Hepatocyte (in vitro differentiated cells): Measurements from ENCODE around the gene RBM5. TPM values are rescaled to one million over a fixed set of nuclear protein-coding genes. Genes with fewer than 3 reads are reported as not detected.

Experiments
- DNase-seq: peaks from one replicate; pipeline ENCODE4 v3.0.0-alpha.2; 2016; ENCODE audit warnings: low spot score
- H2AFZ ChIP-seq: fragments of 200-600 bp; sonication (generic); 2 replicates; pipeline ENCODE4 v1.6.0; 2016; ENCODE audit warnings: antibody characterized with exemption, mild to moderate bottlenecking
- H3K27ac ChIP-seq: fragments of 200-600 bp; sonication (generic); 2 replicates; pipeline ENCODE4 v1.5.1; 2016; ENCODE audit warnings: mild to moderate bottlenecking
- H3K27me3 ChIP-seq: fragments of 200-600 bp; sonication (generic); 2 replicates; pipeline ENCODE4 v1.6.1; 2016
- H3K36me3 ChIP-seq: fragments of 200-600 bp; sonication (generic); replicated peaks from 2 replicates; pipeline ENCODE4 v1.5.1; 2016; ENCODE audit warnings: low read depth; ENCODE audit not compliant: insufficient read depth
- H3K4me1 ChIP-seq: fragments of 200-600 bp; sonication (generic); 2 replicates; pipeline ENCODE4 v1.5.1; 2016; ENCODE audit warnings: mild to moderate bottlenecking, moderate library complexity; ENCODE audit not compliant: insufficient read depth
- H3K4me2 ChIP-seq: fragments of 200-600 bp; sonication (generic); 2 replicates; pipeline ENCODE4 v1.6.0; 2016
- H3K4me3 ChIP-seq: fragments of 200-600 bp; sonication (generic); 2 replicates; pipeline ENCODE4 v1.5.1; 2016; ENCODE audit warnings: mild to moderate bottlenecking
- H3K79me2 ChIP-seq: fragments of 200-600 bp; sonication (generic); 2 replicates; pipeline ENCODE4 v1.6.0; 2017; ENCODE audit warnings: mild to moderate bottlenecking
- H3K9me2 ChIP-seq: fragments of 200-600 bp; sonication (generic); replicated peaks from 2 replicates; pipeline ENCODE4 v1.6.0; 2017; ENCODE audit warnings: mild to moderate bottlenecking; ENCODE audit not compliant: insufficient read depth
- H3K9me3 ChIP-seq: fragments of 200-600 bp; sonication (generic); 2 replicates; pipeline ENCODE4 v1.5.1; 2016; ENCODE audit warnings: low read depth, mild to moderate bottlenecking
- H4K20me1 ChIP-seq: fragments of 200-600 bp; sonication (generic); 2 replicates; pipeline ENCODE4 v1.6.0; 2016; ENCODE audit warnings: mild to moderate bottlenecking; ENCODE audit not compliant: insufficient read depth, poor library complexity, severe bottlenecking
- EZH2 ChIP-seq: fragments of 200-600 bp; sonication (generic); IDR thresholded peaks from 2 replicates; pipeline ENCODE4 v1.6.1; 2016; ENCODE audit warnings: antibody characterized with exemption, mild to moderate bottlenecking, borderline replicate concordance
- EZH2phosphoT487 ChIP-seq: fragments of 200-600 bp; sonication (generic); IDR thresholded peaks from one replicate; pipeline ENCODE4 v1.6.1; 2018; ENCODE audit warnings: antibody characterized with exemption, mild to moderate bottlenecking, low read depth, moderate library complexity; ENCODE audit not compliant: unreplicated experiment, severe bottlenecking
- WGBS: methylation state at CpG from one replicate; pipeline ENCODE4 v1.1.6; 2016; ENCODE audit warnings: low lambda C conversion rate; ENCODE audit errors: missing lambda C conversion rate; 5-methylcytosine and 5-hydroxymethylcytosine counted together
- polyA plus RNA-seq: library from polyadenylated mRNA; unstranded; fragments of >200 nt; fragmentation: Nextera tagmentation; extraction: Ambion mirVana; gene quantifications from 2 replicates; pipeline ENCODE4 v1.2.1, GENCODE V29; 2016
- total RNA-seq: library from RNA; depleted of rRNA; stranded (reverse); fragments of >200 nt; gene quantifications from 2 replicates; pipeline ENCODE4 v1.2.3, GENCODE V29; 2014
- TF ChIP-seq, protein P1 (sequence below): fragments of 200-600 bp; sonication (generic); IDR thresholded peaks from 2 replicates; pipeline ENCODE4 v1.5.1; 2016; ENCODE audit warnings: antibody characterized with exemption, mild to moderate bottlenecking; ENCODE audit not compliant: poor library complexity

RBM5 gene
- total and polyA plus RNA-seq, 2 experiments from 2014 or later: 64.3 to 147 TPM

DNA sequence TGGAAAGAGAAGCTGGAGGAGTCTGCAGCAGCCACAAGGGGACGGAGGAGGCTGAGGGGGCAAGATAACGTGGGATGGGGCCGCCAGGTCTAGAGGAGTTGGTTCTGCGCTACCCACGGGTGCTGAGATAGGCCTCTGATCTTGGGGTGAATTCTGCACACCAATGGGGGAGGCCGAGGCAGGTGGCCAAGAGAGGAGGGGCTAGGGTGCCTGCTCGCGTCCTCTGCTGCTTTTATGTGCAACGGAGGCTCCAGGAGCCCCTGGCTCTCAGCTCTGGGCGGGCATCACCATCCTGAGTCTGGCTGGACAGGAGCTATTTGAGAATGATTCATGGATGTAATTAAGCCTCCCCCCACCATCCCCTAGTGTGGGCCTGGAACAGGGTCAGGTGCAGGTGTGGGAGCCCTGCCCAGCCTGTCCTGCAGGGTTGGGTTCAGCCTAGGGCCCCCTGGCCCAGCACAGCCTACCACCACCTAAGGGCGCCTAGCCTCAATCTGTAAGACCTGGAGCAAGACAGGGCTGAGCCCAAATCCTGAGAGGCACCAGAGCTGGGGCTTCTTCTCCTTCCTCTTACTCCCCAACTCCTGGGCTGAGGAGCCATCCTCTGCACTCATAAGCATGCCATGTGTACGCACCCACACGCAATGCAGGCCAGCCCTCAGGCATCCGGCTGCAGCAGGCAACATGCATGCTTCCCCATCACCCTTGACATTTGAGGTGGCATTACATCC is 34.1 kb downstream of the RBM5 start:
- H3K4me2 ChIP-seq: no peak overlapping the region
- 89% methylated on average over 14 of the region's 14 CpGs for WGBS
- H3K27ac ChIP-seq: no peak overlapping the region
- TF ChIP-seq EZH2phosphoT487 (no peak), EZH2 (no peak)
- TF ChIP-seq, protein P1, sequence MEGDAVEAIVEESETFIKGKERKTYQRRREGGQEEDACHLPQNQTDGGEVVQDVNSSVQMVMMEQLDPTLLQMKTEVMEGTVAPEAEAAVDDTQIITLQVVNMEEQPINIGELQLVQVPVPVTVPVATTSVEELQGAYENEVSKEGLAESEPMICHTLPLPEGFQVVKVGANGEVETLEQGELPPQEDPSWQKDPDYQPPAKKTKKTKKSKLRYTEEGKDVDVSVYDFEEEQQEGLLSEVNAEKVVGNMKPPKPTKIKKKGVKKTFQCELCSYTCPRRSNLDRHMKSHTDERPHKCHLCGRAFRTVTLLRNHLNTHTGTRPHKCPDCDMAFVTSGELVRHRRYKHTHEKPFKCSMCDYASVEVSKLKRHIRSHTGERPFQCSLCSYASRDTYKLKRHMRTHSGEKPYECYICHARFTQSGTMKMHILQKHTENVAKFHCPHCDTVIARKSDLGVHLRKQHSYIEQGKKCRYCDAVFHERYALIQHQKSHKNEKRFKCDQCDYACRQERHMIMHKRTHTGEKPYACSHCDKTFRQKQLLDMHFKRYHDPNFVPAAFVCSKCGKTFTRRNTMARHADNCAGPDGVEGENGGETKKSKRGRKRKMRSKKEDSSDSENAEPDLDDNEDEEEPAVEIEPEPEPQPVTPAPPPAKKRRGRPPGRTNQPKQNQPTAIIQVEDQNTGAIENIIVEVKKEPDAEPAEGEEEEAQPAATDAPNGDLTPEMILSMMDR: no peak
- no peaks in the 10 kb centered on the region for H3K79me2 ChIP-seq
- H3K4me3 ChIP-seq: no peak overlapping the region
- peaks cover 22% of the 10 kb centered on the region for H4K20me1 ChIP-seq
- no peaks in the 10 kb centered on the region for H3K9me3 ChIP-seq
- H3K27me3 ChIP-seq: no peaks in the 10 kb centered on the region
- DNase-seq: no peak
- H3K36me3 ChIP-seq: no peaks in the 10 kb centered on the region
- H3K4me1 ChIP-seq: peaks cover 52% of the 10 kb centered on the region
- H2AFZ ChIP-seq: no peak overlapping the region
- no peaks in the 10 kb centered on the region for H3K9me2 ChIP-seq

DNA sequence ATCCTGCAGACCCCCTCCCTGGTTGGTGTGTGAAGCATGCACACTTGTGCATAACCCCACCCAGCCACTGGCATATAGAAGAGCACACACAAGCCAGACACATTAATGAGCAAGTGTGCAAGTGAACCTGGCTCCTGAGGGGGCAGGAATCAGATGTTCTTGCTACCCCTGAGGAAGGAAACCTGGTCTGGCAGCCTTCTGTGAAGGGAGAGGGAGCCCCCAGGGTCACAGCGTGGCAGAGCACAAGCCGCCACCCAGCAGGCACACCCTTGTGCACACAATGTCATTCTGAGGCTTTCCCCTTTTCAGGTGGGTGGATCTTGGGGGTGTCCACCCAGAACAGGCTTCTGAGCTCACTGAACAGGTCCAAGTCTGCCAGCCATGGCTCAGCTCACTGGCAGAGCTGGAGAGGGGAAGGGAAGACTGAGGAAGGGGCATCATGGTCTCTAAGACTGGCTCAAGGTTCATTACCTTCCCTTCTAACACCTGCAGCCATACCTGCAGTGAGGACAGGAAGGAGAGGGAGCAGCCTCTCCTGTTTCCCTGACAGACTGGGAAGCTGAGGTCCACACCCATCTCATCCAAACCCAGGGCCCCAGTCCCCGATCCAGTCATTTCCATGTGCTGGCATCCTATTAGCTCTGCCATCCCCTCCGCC is 34.8 kb downstream of the RBM5 start:
- Histone ChIP-seq H3K4me1 (peaks cover 52% of the 10 kb centered on the region), H3K9me3 (no peaks in the 10 kb centered on the region), H3K79me2 (no peaks in the 10 kb centered on the region), H3K4me3 (no peak overlapping the region), H3K36me3 (no peaks in the 10 kb centered on the region), H3K27ac (peak overlapping the region; percentile 56), H3K27me3 (no peaks in the 10 kb centered on the region), H2AFZ (no peak overlapping the region), H4K20me1 (peaks cover 20% of the 10 kb centered on the region), H3K9me2 (no peaks in the 10 kb centered on the region), H3K4me2 (peak overlapping the region; percentile 54)
- no peak for TF ChIP-seq EZH2
- TF ChIP-seq EZH2phosphoT487: no peak
- TF ChIP-seq, protein P1: no peak
- 62% methylated on average over 4 of the region's 4 CpGs for WGBS
- no peak for DNase-seq

DNA sequence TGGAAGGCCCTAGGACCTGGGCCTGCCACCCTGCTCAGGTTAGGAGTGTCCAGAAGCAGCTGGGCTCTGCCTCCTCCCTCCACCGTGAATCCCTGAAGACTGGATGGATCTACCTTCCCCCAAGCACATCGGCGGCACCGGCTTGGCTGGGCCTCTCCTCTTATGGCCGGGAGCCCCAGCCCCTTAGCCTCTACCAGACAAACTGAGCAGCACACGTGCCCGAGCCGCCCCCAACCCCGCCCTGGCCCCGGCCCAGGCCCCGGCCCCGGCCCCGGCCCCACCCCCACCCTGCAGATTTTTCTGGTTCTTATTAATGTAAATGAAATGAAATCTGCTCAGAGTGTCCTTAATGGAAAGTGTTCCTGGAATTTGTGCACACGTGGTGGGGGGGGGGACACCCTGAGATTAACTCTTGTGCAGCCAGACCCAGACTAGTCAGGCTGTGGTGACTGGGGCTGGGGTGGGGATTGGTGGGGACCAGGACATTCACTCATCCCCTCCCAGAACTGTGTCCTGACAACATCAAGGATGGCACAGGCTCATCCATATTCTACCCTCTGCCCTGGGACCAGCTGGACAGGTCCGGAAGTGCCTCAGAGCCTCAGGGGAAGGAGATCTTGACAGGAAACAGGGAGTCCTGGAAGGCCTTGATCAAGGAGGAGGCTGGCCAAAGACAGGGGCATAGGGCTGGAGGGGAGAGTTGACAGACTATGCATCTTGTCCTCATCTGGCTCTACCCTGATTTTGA is 35.5 kb downstream of the RBM5 start:
- DNase-seq: no peak
- H4K20me1 ChIP-seq: peaks cover 20% of the 10 kb centered on the region
- TF ChIP-seq EZH2phosphoT487: no peak
- TF ChIP-seq, protein P1: no peak
- no peak for TF ChIP-seq EZH2
- no peaks in the 10 kb centered on the region for H3K9me2 ChIP-seq
- H3K9me3 ChIP-seq: no peaks in the 10 kb centered on the region
- peaks cover 52% of the 10 kb centered on the region for H3K4me1 ChIP-seq
- peak overlapping the region; percentile 78 for H3K27ac ChIP-seq
- no peaks in the 10 kb centered on the region for H3K27me3 ChIP-seq
- H2AFZ ChIP-seq: no peak overlapping the region
- H3K36me3 ChIP-seq: no peaks in the 10 kb centered on the region
- H3K79me2 ChIP-seq: no peaks in the 10 kb centered on the region
- peak overlapping the region; percentile 54 for H3K4me2 ChIP-seq
- no peak overlapping the region for H3K4me3 ChIP-seq
- WGBS: 23% methylated on average over 12 of the region's 15 CpGs
